ENCODE measurements around the gene ZNF217. TPM values are rescaled to one million over a fixed set of nuclear protein-coding genes. Genes with fewer than 3 reads are reported as not detected.
"Not testable (repeated sequence)": the region's sequence is repeated elsewhere in the genome, so short reads cannot be mapped to it uniquely, and the experiment has no call there.

Gene ZNF217
- total RNA-seq, 2 donors from 2014 or later = 58.6 to 62.0 TPM

DNA sequence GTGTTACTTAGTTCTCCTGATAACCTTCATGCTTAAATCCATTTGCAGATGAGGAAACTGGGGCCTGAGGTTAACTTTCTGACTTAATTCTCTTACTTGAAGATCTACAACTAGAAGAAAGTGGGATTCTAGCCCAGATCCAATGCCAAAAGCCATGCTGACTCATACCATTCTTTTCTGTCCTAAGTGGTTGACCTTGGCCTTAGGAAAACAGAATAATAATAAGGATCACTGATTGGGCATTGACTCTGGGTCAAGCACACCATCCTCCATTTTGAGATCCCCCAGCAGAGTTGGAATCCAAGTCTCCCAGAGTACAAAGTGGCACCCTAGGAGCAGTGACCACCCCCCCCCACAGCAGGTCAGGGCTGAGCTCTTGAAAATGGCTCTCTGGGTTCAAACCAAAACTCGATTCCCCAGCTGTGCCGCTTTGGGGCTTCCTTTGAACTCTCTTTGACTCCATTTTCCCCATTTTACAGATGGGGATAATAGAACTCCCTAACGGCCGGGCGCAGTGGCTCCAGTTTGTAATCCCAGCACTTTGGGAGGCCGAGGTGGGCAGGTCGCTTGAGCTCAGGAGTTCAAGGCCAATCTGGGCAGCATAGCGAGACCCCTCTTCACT is 12.8 kb upstream of the ZNF217 start:
- Mint-ChIP-seq H3K9me3 (no peaks in the 10 kb centered on the region), H3K36me3 (peaks cover 9 to 13% of the 10 kb centered on the region in 2 donors), H3K27ac (no peak overlapping the region)
- ATAC-seq = no peak
- DNase-seq (ENCODE audit: low spot score in 2 of 2) = no peak

DNA sequence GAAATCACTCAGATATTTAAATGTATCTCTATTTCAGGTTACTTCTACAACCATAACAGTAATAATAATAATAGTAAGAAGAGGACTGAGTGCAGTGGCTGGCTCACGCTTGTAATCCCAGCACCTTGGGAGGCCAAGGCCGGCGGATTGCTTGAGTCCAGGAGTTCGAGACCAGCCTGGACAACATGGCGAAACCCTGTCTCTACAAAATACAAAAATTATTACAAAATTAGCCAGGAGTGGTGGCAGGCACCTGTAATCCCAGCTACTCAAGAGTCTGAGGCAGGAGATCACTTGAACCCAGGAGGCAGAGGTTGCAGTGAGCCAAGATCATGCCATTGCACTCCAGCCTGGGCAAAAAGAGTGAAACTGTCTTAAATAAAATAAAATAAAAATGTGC is 11.8 kb upstream of the ZNF217 start:
- H3K36me3 Mint-ChIP-seq = peaks cover 9 to 13% of the 10 kb centered on the region in 2 donors
- not testable (repeated sequence) for H3K9me3 Mint-ChIP-seq; H3K27ac Mint-ChIP-seq; DNase-seq (ENCODE audit: low spot score in 2 of 2); ATAC-seq

DNA sequence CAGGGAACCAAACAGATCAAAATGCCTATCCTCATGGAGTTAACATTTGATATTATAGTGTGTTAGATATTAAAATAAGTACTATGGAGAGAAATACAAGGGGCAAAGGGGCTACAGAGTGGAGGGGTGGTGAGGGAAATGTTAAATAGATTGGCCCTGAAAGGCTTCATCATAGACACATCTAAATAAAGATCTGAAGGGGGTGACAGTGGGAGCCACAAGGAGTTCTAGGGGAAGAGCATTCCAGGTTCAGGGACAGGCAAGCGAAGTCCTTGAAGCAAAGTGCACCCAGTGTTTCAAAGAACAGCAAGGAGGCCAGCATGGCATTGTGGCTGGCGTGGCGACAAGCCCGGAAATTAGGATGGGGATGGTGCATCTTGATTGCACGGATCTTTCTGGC is 11.2 kb upstream of the ZNF217 start:
- not testable (repeated sequence) for H3K27ac Mint-ChIP-seq; ATAC-seq; H3K9me3 Mint-ChIP-seq; DNase-seq (ENCODE audit: low spot score in 2 of 2)
- peaks cover 9 to 13% of the 10 kb centered on the region in 2 donors for H3K36me3 Mint-ChIP-seq

DNA sequence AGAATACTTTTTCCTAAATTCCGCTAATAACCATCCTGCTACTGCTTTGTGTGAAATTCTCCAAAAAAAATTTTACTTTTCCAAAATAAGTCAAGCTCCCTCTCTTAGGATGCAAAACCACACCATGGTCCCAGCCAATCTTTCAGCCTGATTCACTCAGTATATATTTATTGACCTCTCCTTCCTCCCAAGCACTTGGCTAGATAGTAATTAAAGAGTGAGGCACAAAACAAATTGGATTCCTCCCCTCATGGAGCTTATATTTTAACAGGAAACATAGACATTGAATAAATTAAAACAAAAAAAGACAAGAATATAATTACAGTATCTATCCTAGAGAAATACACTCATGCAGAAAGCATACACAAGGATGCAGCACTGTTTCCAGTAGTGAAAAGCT is 9.0 kb upstream of the ZNF217 start:
- no peak for ATAC-seq
- H3K9me3 Mint-ChIP-seq = no peaks in the 10 kb centered on the region
- no peak overlapping the region for H3K27ac Mint-ChIP-seq

DNA sequence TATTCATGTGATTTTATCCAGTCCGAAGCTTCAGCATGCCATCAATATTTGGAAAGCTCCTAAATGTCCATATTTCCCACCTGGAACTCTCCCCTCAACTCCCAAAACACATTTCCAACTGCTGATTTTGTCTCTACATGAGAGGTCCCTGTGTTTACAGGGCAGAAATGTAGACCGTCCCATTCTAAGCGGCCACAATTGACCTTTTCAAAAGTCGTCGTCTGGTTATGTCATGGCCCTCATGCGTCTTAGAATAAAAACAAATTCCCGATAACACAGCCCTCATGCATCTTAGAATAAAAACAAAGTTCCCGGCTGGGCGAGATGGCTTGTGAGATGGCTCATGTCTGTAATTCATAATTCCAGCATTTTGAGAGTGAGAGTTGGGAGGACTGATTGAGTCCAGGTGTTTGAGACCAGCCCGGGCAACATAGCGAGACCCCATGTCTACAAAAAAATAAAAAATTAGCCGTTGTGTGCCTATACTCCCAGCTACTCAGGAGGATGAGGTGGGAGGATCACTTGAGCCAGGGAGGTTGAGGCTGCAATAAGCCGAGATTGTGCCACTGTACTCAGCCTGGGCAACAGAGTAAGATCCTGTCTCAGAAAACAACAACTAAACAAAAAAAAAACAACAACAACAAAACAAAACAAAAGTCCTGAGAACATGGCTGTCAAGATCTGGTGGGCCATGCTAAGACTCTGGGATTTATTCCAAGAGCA is 6.4 kb upstream of the ZNF217 start:
- no peak overlapping the region for H3K27ac Mint-ChIP-seq

More for the DNA sequence above, 9.0 kb upstream of the ZNF217 start:
- H3K36me3 Mint-ChIP-seq = no peaks in the 10 kb centered on the region
- DNase-seq (ENCODE audit: low spot score in 2 of 2) = no peak

DNA sequence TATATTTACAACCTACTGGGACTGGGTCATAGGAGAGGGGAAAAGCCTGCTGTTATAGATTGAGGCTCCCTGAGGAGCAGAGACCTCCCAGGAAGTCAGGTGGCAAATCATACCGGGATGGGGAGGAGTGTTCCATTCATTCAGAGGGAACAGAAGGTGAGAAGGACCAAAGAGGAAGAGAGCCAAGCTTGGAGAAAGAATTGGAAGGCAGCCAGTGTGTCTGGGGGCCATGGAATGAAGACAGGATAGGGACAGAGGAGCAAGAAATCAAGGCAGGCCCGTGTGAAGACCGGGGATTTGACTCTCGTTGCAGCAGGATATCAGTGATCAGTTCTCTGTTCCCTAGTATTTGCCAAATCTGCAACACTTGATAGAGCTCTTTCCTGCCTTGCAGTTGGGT is 5.7 kb upstream of the ZNF217 start:
- H3K9me3 Mint-ChIP-seq = no peaks in the 10 kb centered on the region
- DNase-seq (ENCODE audit: low spot score in 2 of 2) (no peak), ATAC-seq (no peak)
- H3K36me3 Mint-ChIP-seq = peaks cover 0 to 8% of the 10 kb centered on the region in 2 donors
- no peak overlapping the region for H3K27ac Mint-ChIP-seq

More for the DNA sequence above, 6.4 kb upstream of the ZNF217 start:
- Mint-ChIP-seq H3K9me3 (no peaks in the 10 kb centered on the region), H3K36me3 (peaks cover 0 to 8% of the 10 kb centered on the region in 2 donors)
- ATAC-seq = no peak
- DNase-seq (ENCODE audit: low spot score in 2 of 2) = no peak

DNA sequence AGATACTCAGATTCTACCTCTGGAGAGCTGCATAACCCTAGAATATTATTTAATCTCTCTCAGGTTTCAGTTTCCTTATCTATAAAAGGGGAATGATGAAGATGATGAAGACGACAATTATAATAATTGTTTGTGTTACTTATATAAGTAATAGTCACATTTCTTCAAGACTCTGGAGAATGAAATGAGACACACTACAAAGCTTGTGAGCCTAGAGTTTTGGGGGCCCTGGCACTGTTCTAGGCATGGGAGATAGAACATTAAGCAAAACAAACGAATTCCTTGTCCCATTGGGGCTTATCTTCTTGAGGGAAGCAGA is 5.4 kb upstream of the ZNF217 start:
- ATAC-seq (no peak), DNase-seq (ENCODE audit: low spot score in 2 of 2) (no peak)
- peaks cover 0 to 8% of the 10 kb centered on the region in 2 donors for H3K36me3 Mint-ChIP-seq
- H3K27ac Mint-ChIP-seq = peak overlapping the region in 1 of 2 donors; percentile 80
- H3K9me3 Mint-ChIP-seq = no peaks in the 10 kb centered on the region

DNA sequence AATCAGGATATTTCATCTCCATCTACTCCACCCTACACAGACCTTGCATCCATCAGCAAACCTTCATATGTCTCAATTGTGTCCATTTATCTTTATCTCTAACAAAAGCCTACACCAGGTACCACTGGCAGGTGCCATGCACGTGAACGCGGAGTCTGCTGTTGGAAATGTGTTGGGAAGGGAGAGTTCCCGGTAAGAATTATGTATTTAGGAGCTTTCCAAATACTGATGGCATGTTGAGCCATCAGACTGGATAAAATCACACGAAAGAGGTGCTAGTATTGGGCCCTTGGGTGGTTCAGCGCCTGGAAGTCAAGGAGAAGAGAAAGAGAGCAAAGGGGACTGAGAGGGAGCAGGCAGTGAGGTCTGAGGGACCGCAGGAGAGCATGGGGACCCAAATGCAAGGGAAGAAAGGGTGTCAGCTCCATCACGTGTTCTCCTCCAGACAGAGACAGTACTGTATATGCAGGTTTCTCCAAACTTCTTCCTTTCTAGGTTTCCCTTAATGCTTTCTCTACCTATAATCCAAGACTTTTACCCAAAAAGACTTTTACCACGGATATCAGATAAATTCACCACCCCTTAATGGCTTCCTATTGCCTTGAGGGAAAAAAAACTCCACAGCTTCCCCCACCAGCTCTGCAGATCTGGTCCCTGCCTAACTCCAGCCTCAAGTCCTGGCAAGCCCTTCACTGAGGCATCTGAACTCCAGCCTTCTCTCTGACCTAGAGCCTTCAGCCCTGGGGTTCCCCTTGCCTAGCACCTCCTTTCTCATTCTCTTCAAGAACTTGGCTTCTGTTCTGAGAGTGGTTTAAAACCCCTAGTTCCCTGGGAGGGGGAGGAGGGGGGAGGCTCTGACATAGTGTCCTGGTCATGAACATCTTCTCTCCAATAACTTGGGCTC is 4.8 kb upstream of the ZNF217 start:
- peaks cover 0 to 8% of the 10 kb centered on the region in 2 donors for H3K36me3 Mint-ChIP-seq
- H3K27ac Mint-ChIP-seq = peak overlapping the region; percentile 80 to 85
- ATAC-seq (peak in 1 of 2 donors; percentile 13), DNase-seq (ENCODE audit: low spot score in 2 of 2) (no peak)
- H3K9me3 Mint-ChIP-seq = no peaks in the 10 kb centered on the region

DNA sequence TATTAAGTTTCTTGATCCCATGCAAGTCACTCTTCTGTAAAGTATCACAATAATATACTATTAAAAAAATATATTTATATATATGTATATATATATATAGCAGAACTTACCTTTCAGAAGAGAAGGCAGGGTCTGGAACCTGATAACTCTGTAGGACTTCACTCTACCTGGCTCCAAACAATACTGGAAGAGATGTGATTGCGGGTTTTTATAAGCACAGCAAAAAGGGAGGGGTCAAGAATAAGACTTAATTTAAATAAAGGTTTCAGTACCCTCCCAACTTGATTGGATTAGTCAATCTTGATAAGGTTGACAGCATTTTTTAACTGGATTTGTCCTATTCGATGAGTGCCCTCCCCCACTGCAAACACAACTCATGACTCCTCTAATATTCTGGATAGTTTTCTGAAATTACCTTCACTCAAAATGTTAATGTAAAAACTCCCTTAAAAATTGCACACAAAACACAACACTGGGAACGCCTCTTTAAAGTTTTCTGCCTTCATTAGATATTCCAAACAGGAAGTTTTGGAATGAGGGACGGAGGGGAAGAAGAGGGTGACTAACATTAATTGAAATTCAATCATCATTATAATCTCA is 4.0 kb upstream of the ZNF217 start:
- DNase-seq (ENCODE audit: low spot score in 2 of 2) (no peak), ATAC-seq (no peak)
- Mint-ChIP-seq H3K36me3 (peaks cover 0 to 8% of the 10 kb centered on the region in 2 donors), H3K27ac (peak overlapping the region in 1 of 2 donors; percentile 80), H3K9me3 (no peaks in the 10 kb centered on the region)

DNA sequence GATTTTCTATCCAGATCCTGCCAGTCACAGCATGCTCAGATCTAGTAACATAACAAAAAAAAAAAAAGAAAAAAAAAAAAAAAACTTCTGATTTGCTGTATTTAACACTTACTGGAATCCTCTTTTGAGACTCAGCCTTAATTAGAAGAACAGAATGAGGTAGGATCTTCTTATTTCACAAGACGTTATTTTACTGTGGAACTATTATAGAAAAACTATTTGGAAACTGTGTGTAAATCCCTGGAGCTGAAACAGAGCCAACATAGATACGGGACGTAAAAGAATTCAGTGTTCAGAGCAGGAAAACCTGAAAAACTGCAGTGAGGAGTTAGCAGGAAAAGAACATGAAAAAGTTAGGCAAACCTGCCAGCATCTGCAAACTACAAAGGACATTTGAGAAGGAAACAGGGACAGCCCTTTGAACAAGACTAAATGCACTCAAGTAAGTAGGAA is 3.4 kb upstream of the ZNF217 start:
- DNase-seq (ENCODE audit: low spot score in 2 of 2) (no peak), ATAC-seq (no peak)
- Mint-ChIP-seq H3K36me3 (peaks cover 2 to 11% of the 10 kb centered on the region in 2 donors), H3K27ac (peak overlapping the region; percentile 80 to 89), H3K9me3 (no peaks in the 10 kb centered on the region)

DNA sequence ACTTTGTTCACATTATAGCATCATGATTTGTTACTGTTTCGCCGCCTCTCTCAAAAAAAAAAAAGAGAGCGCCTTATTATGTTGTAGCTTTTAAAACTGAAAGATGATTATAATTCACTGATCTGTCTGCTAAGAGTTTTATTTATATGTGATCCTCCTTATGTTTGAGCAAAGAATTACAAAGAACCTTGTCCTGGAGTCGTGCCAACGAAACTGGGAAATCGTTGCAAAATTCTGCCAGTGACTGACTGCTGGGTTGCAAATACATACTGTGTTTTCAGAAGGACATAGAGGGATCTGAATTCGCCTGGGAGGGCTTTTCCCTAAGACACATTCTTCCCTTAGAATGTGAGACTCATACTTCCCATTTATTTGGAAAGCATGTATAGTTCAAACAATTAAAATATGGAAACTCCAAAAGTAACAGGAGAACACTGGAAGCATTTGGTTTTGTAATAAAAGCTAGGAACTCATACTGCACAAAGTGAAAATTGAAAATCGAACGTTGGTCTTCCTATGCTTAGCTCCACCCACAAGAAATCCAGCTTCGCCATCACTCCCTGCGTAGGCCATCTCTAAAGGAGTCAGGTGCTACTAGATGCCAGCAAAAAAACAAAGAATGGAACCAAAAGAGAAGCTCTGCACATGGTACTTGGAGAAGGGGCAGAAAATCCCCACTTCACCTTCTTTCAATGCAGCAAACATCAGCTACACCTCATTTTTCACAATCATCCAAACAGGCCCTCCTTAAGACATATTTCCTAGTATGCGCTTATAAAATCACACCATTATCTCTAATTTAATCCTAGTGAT is 2.8 kb upstream of the ZNF217 start:
- H3K9me3 Mint-ChIP-seq, ATAC-seq: not testable (repeated sequence)
- Mint-ChIP-seq H3K36me3 (peaks cover 9 to 16% of the 10 kb centered on the region in 2 donors), H3K27ac (peak overlapping the region; percentile 87 to 89)
- DNase-seq (ENCODE audit: low spot score in 2 of 2) = peak in 1 of 2 donors; percentile 13

DNA sequence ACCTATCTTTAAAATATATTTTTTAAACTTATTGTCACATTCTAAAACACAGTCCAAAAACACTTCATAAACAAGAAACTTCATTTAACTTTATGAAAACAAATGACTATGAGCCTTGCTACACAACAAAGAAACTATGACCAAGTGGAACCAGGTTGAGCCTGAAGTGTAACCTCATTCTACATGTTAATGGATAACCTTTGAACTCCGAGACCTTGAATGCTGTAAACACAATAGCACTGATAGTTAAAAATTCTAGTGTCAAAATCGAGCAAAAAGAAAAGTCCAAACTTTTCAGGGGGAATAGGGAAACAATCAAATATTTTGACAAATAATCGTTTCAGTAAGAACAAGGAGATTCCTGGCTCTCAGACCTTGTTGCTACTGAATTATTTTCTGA is 2.1 kb upstream of the ZNF217 start:
- H3K9me3 Mint-ChIP-seq; ATAC-seq; DNase-seq (ENCODE audit: low spot score in 2 of 2): not testable (repeated sequence)
- Mint-ChIP-seq H3K27ac (peak overlapping the region; percentile 87 to 89), H3K36me3 (peaks cover 16% of the 10 kb centered on the region in 2 donors)

DNA sequence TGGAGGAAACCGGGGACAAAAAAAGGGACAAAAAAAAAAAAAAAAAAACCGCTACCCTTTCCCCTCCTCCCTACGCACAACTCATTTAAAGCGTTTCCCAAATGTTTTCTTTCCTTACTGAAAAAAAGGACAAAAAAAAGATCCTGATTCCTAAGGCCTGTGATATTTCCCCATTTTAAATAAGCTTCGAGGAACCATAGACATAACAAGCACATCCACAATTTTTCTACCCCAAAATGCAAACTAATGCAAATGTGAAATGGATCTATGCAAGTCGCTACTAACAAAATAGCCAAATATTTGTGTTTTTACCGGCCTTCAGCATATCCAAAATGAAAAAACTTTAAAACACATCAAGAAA is 1.4 kb upstream of the ZNF217 start:
- H3K9me3 Mint-ChIP-seq = no peaks in the 10 kb centered on the region
- peak overlapping the region; percentile 89 to 94 for H3K27ac Mint-ChIP-seq
- H3K36me3 Mint-ChIP-seq = peaks cover 16 to 21% of the 10 kb centered on the region in 2 donors
- ATAC-seq (no peak), DNase-seq (ENCODE audit: low spot score in 2 of 2) (no peak)

DNA sequence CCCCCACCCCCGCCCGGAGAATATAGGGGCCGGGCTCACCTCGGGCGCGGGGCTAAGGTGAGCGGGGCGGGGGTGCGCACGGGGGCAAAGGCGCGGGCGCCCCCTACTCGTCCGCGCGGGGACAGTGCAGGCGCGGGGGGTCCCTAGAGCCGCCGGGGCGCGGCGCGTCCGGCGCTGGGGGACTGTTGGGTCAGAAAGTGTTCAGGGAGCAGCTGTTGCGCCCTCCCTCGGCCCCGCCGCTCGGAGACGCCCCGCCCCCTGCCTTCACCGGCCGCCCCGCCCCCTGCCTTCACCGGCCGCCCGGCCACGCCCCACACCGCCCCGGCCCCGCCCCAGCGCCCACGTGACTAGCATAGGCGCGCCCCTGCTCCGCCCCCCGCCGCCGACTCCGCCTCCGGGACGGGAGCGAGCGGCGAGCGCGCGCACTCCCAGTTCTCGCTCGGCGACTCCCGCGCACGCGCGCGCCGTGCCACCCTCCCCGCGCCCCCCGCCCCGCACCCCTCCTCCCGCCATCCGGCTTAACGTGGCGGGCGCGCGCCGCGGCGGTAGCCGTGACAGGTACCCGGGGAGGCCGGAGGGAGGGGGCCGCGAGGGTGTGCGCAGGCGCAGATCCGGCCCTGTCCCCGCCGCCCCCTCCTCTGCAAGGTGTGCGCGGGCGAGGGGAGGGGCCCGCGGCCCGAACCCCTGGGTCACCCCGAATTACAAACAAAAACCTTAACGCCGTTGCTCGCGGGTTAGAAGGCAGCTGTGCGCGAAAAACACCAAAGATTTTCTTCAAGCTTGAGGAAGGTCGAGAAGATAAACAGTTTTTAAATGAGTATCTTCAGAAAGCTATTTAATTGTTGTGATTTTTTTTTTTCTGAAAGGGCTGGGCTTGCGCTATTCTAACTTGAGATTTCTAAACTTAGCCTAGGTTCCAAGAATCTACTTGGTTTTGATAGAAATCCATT is 704 bp upstream of the ZNF217 start:
- Mint-ChIP-seq H3K27ac (peak overlapping the region; percentile 94 to 100), H3K36me3 (peaks cover 16 to 28% of the 10 kb centered on the region in 2 donors), H3K9me3 (no peaks in the 10 kb centered on the region)
- peak; percentile 72 to 74 for ATAC-seq
- peak; percentile 98 to 99 for DNase-seq (ENCODE audit: low spot score in 2 of 2)

DNA sequence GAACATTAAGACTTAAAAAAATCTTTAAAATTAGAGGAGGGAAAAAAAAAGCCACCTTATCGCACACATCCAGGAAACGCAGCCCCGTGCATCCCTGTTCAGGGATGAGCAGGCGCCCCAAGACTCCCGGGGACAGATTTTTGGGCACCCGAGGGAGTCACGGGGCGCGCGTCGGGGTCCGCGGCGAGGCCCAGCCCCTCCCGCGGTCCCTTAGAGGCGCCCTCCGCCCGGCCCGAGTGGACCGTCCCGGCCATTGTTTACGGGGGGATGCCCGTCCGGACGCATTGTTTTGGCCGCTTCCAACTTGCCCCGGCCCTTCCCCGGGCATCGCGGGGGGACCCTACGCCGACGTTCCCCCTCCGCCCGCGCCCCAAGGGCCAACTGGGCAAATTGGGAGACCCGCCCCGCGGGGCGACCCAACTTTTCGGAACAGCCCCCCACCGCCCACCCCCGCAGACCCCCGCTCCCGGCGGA is 610 bp downstream of the ZNF217 start:
- peaks cover 16 to 28% of the 10 kb centered on the region in 2 donors for H3K36me3 Mint-ChIP-seq
- H3K9me3 Mint-ChIP-seq = no peaks in the 10 kb centered on the region
- H3K27ac Mint-ChIP-seq = peak overlapping the region; percentile 99 to 100
- peak in 1 of 2 donors; percentile 42 for DNase-seq (ENCODE audit: low spot score in 2 of 2)
- ATAC-seq = peak in 1 of 2 donors; percentile 1
